DND-41 (cell line): Measurements from ENCODE around the gene CCNL1.

ENCODE experiments used
- ATAC-seq: fragments of 200-7000 bp; cut with Tn5 transposase; 3 replicates; pipeline ENCODE4 v1.9.1; 2021; ENCODE audit warnings: low read depth; ENCODE audit not compliant: insufficient read depth
- DNase-seq: peaks from one replicate; pipeline ENCODE4 v3.0.0-alpha.2; 2020
- H2AFZ ChIP-seq: 2 replicates; pipeline ENCODE4 v1.6.0; 2012; ENCODE audit warnings: low read depth, low read length
- H3K27ac ChIP-seq: 2 replicates; pipeline ENCODE4 v1.5.1; 2012; ENCODE audit warnings: low read length, inconsistent platforms
- H3K27me3 ChIP-seq: fragments of 200-600 bp; sonication (generic); 2 replicates; pipeline ENCODE4 v1.6.0; 2012; ENCODE audit warnings: low read length, mild to moderate bottlenecking, inconsistent platforms; ENCODE audit not compliant: insufficient read depth, poor library complexity
- H3K36me3 ChIP-seq: 2 replicates; pipeline ENCODE4 v1.5.1; 2012; ENCODE audit warnings: low read length, inconsistent platforms; ENCODE audit not compliant: insufficient read depth
- H3K4me1 ChIP-seq: 2 replicates; pipeline ENCODE4 v1.5.1; 2012; ENCODE audit warnings: mild to moderate bottlenecking, low read length; ENCODE audit not compliant: insufficient read depth
- H3K4me2 ChIP-seq: 2 replicates; pipeline ENCODE4 v1.6.0; 2012; ENCODE audit warnings: mild to moderate bottlenecking, moderate library complexity, low read length, inconsistent platforms; ENCODE audit not compliant: insufficient read depth
- H3K4me3 ChIP-seq, 2 experiments: fragments of 200-600 bp in 1 of 2; shearing (Covaris generic) in 1 of 2; 2 replicates each; pipeline ENCODE4 v1.5.1; 2012 to 2016; ENCODE audit warnings: inconsistent platforms in 2 of 2, low read length in 2 of 2, mild to moderate bottlenecking in 2 of 2, low read depth in 1 of 2, moderate library complexity in 1 of 2
- H3K79me2 ChIP-seq: 2 replicates; pipeline ENCODE4 v1.6.0; 2012; ENCODE audit warnings: low read length, inconsistent platforms; ENCODE audit not compliant: insufficient read depth
- H3K9ac ChIP-seq: 2 replicates; pipeline ENCODE4 v1.6.0; 2012; ENCODE audit warnings: low read depth, mild to moderate bottlenecking, inconsistent platforms, low read length, moderate library complexity
- H3K9me3 ChIP-seq: 2 replicates; pipeline ENCODE4 v1.5.1; 2012; ENCODE audit warnings: low read length, moderate library complexity, mild to moderate bottlenecking, inconsistent platforms; ENCODE audit not compliant: insufficient read depth, severe bottlenecking
- H4K20me1 ChIP-seq: 2 replicates; pipeline ENCODE4 v1.6.0; 2012; ENCODE audit warnings: low read length; ENCODE audit not compliant: insufficient read depth
- EZH2 ChIP-seq: IDR thresholded peaks from 3 replicates; pipeline ENCODE4 v1.6.1; 2012; ENCODE audit warnings: borderline replicate concordance, low read depth, mild to moderate bottlenecking, moderate library complexity, low read length, inconsistent platforms; ENCODE audit not compliant: severe bottlenecking
- TF ChIP-seq, protein P1 (sequence below): IDR thresholded peaks from 2 replicates; pipeline ENCODE4 v1.5.1; 2012; ENCODE audit warnings: borderline replicate concordance, low read length, moderate library complexity, mild to moderate bottlenecking; ENCODE audit not compliant: poor library complexity, severe bottlenecking; ENCODE audit errors: extremely low read depth

The CCNL1 gene

GRCh38 chr3:157116017-157116416, 43.9 kb downstream of the CCNL1 start:
- 0 out of 2 replicates have a peak, but pooled peaks cover 4% of the 10 kb centered on the region for H3K4me1 ChIP-seq
- no peak overlapping the region for H3K9ac ChIP-seq
- H2AFZ ChIP-seq: no peak overlapping the region
- no peak for ATAC-seq
- H4K20me1 ChIP-seq: no peaks in the 10 kb centered on the region
- H3K27ac ChIP-seq: no peak overlapping the region
- H3K9me3 ChIP-seq: no peaks in the 10 kb centered on the region
- H3K79me2 ChIP-seq: no peaks in the 10 kb centered on the region
- no peak for DNase-seq
- H3K4me2 ChIP-seq: no peak overlapping the region
- no peak overlapping the region for H3K4me3 ChIP-seq
- no peaks in the 10 kb centered on the region for H3K36me3 ChIP-seq
- H3K27me3 ChIP-seq: peaks cover 25% of the 10 kb centered on the region
- no peak for TF ChIP-seq EZH2
- TF ChIP-seq, protein P1, sequence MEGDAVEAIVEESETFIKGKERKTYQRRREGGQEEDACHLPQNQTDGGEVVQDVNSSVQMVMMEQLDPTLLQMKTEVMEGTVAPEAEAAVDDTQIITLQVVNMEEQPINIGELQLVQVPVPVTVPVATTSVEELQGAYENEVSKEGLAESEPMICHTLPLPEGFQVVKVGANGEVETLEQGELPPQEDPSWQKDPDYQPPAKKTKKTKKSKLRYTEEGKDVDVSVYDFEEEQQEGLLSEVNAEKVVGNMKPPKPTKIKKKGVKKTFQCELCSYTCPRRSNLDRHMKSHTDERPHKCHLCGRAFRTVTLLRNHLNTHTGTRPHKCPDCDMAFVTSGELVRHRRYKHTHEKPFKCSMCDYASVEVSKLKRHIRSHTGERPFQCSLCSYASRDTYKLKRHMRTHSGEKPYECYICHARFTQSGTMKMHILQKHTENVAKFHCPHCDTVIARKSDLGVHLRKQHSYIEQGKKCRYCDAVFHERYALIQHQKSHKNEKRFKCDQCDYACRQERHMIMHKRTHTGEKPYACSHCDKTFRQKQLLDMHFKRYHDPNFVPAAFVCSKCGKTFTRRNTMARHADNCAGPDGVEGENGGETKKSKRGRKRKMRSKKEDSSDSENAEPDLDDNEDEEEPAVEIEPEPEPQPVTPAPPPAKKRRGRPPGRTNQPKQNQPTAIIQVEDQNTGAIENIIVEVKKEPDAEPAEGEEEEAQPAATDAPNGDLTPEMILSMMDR: no peak

DNA sequence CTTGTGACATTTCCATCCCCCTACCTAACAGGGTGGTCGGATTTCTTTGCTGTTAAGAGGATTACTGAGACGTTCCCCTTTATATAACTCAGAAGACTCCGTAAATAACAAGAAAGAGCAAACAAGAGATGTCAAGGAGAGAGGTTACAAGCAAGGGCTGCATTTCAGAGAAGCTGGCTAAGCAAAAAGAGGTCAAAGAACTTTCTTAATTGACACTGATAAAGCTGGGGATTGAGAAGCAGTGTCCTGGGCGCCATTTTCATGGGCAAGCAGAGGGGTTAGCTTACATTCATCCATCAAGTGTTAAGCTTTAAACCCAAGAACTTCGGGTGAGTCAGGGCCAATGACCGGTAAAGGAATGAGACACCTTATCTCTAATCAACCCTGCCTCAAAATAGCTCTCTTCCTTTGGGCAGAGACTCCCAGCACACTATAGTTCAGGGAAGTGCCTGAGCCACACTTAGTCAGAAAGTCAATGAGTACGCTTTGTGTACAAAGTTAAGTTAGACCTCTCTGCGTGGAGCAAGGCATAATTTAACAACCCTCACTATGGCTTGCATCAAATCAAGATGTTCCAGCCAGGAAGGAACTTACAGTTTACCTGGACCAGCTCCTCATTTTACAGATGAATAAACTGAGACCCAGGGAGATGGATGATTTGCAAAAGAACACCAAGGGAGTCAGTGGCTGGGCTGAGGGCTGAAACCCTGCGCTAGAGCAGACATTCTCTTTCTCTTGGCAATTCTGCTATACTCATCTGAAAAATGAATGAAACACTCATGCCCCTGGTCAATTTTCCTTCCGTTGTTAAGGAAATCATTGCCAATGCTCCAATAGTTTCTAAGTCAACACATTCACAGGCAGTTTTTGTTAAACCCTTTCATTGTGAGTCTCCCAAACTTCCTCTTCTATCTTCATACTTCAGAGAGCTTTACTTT, 44.6 kb downstream of the CCNL1 start:
- DNase-seq: no peak
- no peak overlapping the region for H3K4me2 ChIP-seq
- no peak overlapping the region for H2AFZ ChIP-seq
- H3K9me3 ChIP-seq: no peaks in the 10 kb centered on the region
- TF ChIP-seq EZH2: no peak
- TF ChIP-seq, protein P1: no peak
- no peak overlapping the region for H3K27ac ChIP-seq
- H3K4me1 ChIP-seq: 0 out of 2 replicates have a peak, but pooled peaks cover 4% of the 10 kb centered on the region
- H3K79me2 ChIP-seq: no peaks in the 10 kb centered on the region
- no peaks in the 10 kb centered on the region for H3K36me3 ChIP-seq
- H4K20me1 ChIP-seq: no peaks in the 10 kb centered on the region
- H3K4me3 ChIP-seq: no peak overlapping the region
- ATAC-seq: no peak
- no peak overlapping the region for H3K9ac ChIP-seq
- peaks cover 25% of the 10 kb centered on the region for H3K27me3 ChIP-seq

DNA sequence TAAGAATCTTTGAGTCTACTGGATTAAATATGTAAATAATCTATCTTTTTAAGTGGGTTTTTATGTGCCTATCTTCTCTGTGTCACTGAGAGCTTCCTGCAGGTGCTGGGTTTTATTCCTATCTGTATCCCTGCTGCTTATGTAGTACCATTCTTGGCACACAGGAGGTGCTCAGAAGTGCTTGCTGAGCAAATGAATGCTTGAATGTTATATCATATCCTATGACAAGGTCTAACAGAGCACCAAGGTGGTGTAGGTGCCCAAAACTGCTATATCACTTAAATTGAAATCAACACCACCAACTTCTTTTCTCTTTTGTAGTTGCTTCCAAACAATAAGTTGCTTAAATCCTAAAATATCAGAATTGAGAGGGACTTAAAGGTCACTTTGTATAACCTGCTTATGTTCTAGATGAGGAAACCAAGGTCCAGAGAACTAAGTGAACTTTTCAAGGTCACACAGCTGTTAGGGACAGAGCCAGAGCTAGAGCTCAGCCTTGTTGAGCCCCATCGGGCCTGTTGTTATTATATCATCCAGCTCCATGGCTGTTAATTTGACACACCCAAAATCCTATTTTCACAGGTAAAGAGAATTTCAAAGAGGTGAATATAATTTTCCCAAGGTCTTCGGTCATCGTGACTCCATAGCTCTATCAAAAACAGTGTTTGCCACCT, 46.0 kb downstream of the CCNL1 start:
- no peak overlapping the region for H2AFZ ChIP-seq

More for the DNA sequence above, 46.0 kb downstream of the CCNL1 start:
- no peaks in the 10 kb centered on the region for H3K4me1 ChIP-seq
- H3K36me3 ChIP-seq: no peaks in the 10 kb centered on the region
- no peak for TF ChIP-seq EZH2
- TF ChIP-seq, protein P1: peak; percentile 30
- H3K4me2 ChIP-seq: no peak overlapping the region
- H3K27ac ChIP-seq: no peak overlapping the region
- peaks cover 25% of the 10 kb centered on the region for H3K27me3 ChIP-seq
- no peaks in the 10 kb centered on the region for H3K79me2 ChIP-seq
- no peak overlapping the region for H3K9ac ChIP-seq
- H4K20me1 ChIP-seq: no peaks in the 10 kb centered on the region
- ATAC-seq (no peak), DNase-seq (no peak)
- no peak overlapping the region for H3K4me3 ChIP-seq
- H3K9me3 ChIP-seq: no peaks in the 10 kb centered on the region
